ENCODE measurements around the gene DCBLD1.

DNA sequence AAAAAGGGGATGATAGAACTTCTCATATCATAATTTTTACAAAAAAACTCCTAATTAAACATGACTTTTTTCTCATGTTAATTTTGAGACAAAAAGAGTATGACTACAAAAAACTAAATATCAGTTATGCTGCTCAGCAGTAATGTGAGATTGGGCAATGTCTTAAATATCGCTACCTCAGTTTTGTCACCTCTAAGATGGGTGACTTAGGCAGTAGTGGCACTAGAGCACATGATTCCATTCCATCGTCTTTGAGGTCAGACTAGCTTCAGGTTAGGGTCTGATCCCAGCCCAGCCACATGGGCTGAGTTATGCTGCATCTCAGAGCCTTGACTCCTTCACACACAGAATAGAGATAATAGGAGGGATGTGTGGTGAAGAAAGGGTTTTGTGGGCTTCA lies 11.0 kb downstream of the DCBLD1 start:
- TF ChIP-seq, protein P1, sequence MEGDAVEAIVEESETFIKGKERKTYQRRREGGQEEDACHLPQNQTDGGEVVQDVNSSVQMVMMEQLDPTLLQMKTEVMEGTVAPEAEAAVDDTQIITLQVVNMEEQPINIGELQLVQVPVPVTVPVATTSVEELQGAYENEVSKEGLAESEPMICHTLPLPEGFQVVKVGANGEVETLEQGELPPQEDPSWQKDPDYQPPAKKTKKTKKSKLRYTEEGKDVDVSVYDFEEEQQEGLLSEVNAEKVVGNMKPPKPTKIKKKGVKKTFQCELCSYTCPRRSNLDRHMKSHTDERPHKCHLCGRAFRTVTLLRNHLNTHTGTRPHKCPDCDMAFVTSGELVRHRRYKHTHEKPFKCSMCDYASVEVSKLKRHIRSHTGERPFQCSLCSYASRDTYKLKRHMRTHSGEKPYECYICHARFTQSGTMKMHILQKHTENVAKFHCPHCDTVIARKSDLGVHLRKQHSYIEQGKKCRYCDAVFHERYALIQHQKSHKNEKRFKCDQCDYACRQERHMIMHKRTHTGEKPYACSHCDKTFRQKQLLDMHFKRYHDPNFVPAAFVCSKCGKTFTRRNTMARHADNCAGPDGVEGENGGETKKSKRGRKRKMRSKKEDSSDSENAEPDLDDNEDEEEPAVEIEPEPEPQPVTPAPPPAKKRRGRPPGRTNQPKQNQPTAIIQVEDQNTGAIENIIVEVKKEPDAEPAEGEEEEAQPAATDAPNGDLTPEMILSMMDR (IDR thresholded peaks at IDR 0.05), result no peak
- TF ChIP-seq POLR2A (IDR thresholded peaks at IDR 0.05), result no peak

Measured in heart left ventricle (tissue), 13 donors.